H1 (cell line): ENCODE data around the gene PPP1R3G. TPM values are rescaled to one million over a fixed set of nuclear protein-coding genes. Genes with fewer than 3 reads are reported as not detected.
A peak's percentile ranks its signal among the peaks of the same experiment; 100 is the strongest.

Experiments
- CTCF ChIA-PET: fragments of 300-600 bp; sonication (Branson Sonifier 250); formaldehyde crosslinking; loops from one replicate; lab custom pipeline; 2021; ENCODE audit not compliant: partially characterized antibody; lab: Charles Lee
- POLR2A ChIA-PET: fragments of 300-600 bp; sonication (Branson Sonifier 250); formaldehyde crosslinking; loops from one replicate; lab custom pipeline; 2021; ENCODE audit warnings: inconsistent platforms; ENCODE audit not compliant: partially characterized antibody; lab: Charles Lee
- DNase-seq, 2 experiments: peaks; one replicate each; pipeline versions ENCODE4 v3.0.0 to v3.0.0-alpha.2; 2010 to 2022; ENCODE audit warnings: low spot score in 2 of 2, low read depth in 1 of 2, mixed read lengths in 1 of 2
- FAIRE-seq: peaks from 2 replicates; lab custom pipeline; 2011; peaks lifted over from hg19 to GRCh38; lab: Jason Lieb, UNC
- H2AFZ ChIP-seq: 2 replicates; pipeline ENCODE4 v1.8.1; 2012; ENCODE audit warnings: low read length, inconsistent platforms
- H2AK5ac ChIP-seq: 2 replicates; pipeline ENCODE4 v1.6.1; 2013; ENCODE audit warnings: low read depth, low read length
- H2BK120ac ChIP-seq: replicated peaks from 2 replicates; pipeline ENCODE3; 2013; ENCODE audit warnings: low read depth, low read length, inconsistent platforms
- H2BK12ac ChIP-seq: 2 replicates; pipeline ENCODE4 v1.6.1; 2013; ENCODE audit warnings: low read depth, low read length
- H2BK15ac ChIP-seq: 2 replicates; pipeline ENCODE4 v1.6.1; 2013; ENCODE audit warnings: low read length
- H2BK20ac ChIP-seq: 2 replicates; pipeline ENCODE4 v1.6.1; 2013; ENCODE audit warnings: low read length
- H2BK5ac ChIP-seq: 2 replicates; pipeline ENCODE4 v1.6.1; 2013; ENCODE audit warnings: low read depth, low read length
- H3K14ac ChIP-seq: 2 replicates; pipeline ENCODE4 v1.6.1; 2013; ENCODE audit warnings: inconsistent platforms; ENCODE audit not compliant: insufficient read length
- H3K18ac ChIP-seq: 2 replicates; pipeline ENCODE4 v1.6.1; 2013; ENCODE audit warnings: low read length; ENCODE audit errors: extremely low read depth
- H3K23ac ChIP-seq: 2 replicates; pipeline ENCODE4 v1.6.1; 2013; ENCODE audit warnings: inconsistent platforms; ENCODE audit not compliant: insufficient read length
- H3K23me2 ChIP-seq: 2 replicates; pipeline ENCODE4 v1.6.1; 2013; ENCODE audit warnings: low read depth, low read length
- H3K27ac ChIP-seq: 2 replicates; pipeline ENCODE4 v1.6.1; 2011; ENCODE audit warnings: low read depth, low read length, inconsistent platforms
- H3K27me3 ChIP-seq, 4 experiments: replicated peaks in 1 of 4; 1 replicate in 1 of 4; 2 replicates in 3 of 4; pipeline versions ENCODE4 v1.6.1 to v1.8.1; 2011 to 2013; ENCODE audit warnings: low read length in 3 of 4, mild to moderate bottlenecking in 3 of 4, inconsistent platforms in 2 of 4, mixed read lengths in 2 of 4, moderate library complexity in 1 of 4; ENCODE audit not compliant: control insufficient read depth in 3 of 4, insufficient read depth in 3 of 4; ENCODE audit errors: extremely low read depth in 1 of 4
- H3K36me3 ChIP-seq, 4 experiments: 2 replicates each; pipeline versions ENCODE4 v1.6.1 to v1.8.1; 2011 to 2013; ENCODE audit warnings: mild to moderate bottlenecking in 4 of 4, low read length in 3 of 4, moderate library complexity in 2 of 4, control low read depth in 1 of 4, inconsistent platforms in 1 of 4; ENCODE audit not compliant: insufficient read depth in 4 of 4, control insufficient read depth in 2 of 4
- H3K4ac ChIP-seq: replicated peaks from 2 replicates; pipeline ENCODE3; 2013; ENCODE audit warnings: low read length, low read depth, mixed read lengths, inconsistent platforms; ENCODE audit not compliant: insufficient read length
- H3K4me1 ChIP-seq, 4 experiments: replicated peaks in 1 of 4; 1 replicate in 1 of 4; 2 replicates in 3 of 4; pipeline versions ENCODE4 v1.6.1 to v1.8.1; 2011 to 2013; ENCODE audit warnings: low read length in 3 of 4, inconsistent platforms in 2 of 4, mixed read lengths in 1 of 4; ENCODE audit not compliant: insufficient read depth in 4 of 4, control insufficient read depth in 3 of 4
- H3K4me2 ChIP-seq, 2 experiments: 2 replicates each; pipeline versions ENCODE4 v1.6.1 to v1.8.1; 2011 to 2013; ENCODE audit warnings: low read depth in 2 of 2, low read length in 2 of 2, control low read depth in 1 of 2, inconsistent platforms in 1 of 2, mild to moderate bottlenecking in 1 of 2; ENCODE audit not compliant: insufficient read depth in 1 of 2
- H3K4me3 ChIP-seq, 4 experiments: fragments of 200-600, 300-600 bp in 1 of 4; sonication (generic), shearing (Covaris generic), sonication (Bioruptor Twin) in 1 of 4; 2 replicates each; pipeline versions ENCODE4 v1.5.1 to v1.8.1; 2011 to 2016; ENCODE audit warnings: low read length in 4 of 4, low read depth in 3 of 4, control low read depth in 2 of 4, inconsistent platforms in 2 of 4, mild to moderate bottlenecking in 2 of 4, mixed read lengths in 1 of 4, moderate library complexity in 1 of 4; ENCODE audit not compliant: insufficient read depth in 2 of 4; ENCODE audit errors: extremely low read depth in 1 of 4
- H3K56ac ChIP-seq: replicated peaks from 2 replicates; pipeline ENCODE3; 2013; ENCODE audit warnings: low read depth, mild to moderate bottlenecking, mixed read lengths, low read length, inconsistent platforms; ENCODE audit not compliant: insufficient read length
- H3K79me1 ChIP-seq: 2 replicates; pipeline ENCODE4 v1.6.1; 2013; ENCODE audit warnings: low read depth, low read length, control low read depth
- H3K79me2 ChIP-seq, 2 experiments: 2 replicates each; pipeline versions ENCODE4 v1.6.1 to v1.8.1; 2012 to 2013; ENCODE audit warnings: low read length in 2 of 2, mild to moderate bottlenecking in 2 of 2, inconsistent platforms in 1 of 2; ENCODE audit not compliant: insufficient read depth in 2 of 2, control insufficient read depth in 1 of 2
- H3K9ac ChIP-seq, 4 experiments: replicated peaks in 1 of 4; 1 replicate in 1 of 4; 2 replicates in 3 of 4; pipeline versions ENCODE4 v1.6.1 to v1.8.1; 2011 to 2013; ENCODE audit warnings: low read depth in 3 of 4, low read length in 3 of 4, control low read depth in 2 of 4, mild to moderate bottlenecking in 2 of 4, moderate library complexity in 2 of 4, inconsistent platforms in 1 of 4; ENCODE audit errors: extremely low read depth in 1 of 4
- H3K9me3 ChIP-seq, 2 experiments: 2 replicates each; pipeline versions ENCODE4 v1.6.1 to v1.8.1; 2012 to 2013; ENCODE audit warnings: mild to moderate bottlenecking in 2 of 2, moderate library complexity in 2 of 2, control low read depth in 1 of 2, inconsistent platforms in 1 of 2, low read depth in 1 of 2, low read length in 1 of 2, mixed read lengths in 1 of 2; ENCODE audit not compliant: insufficient read depth in 2 of 2
- H4K20me1 ChIP-seq, 2 experiments: replicated peaks in 1 of 2; 2 replicates each; pipeline versions ENCODE3 to v1.8.1; 2011 to 2013; ENCODE audit warnings: inconsistent platforms in 2 of 2, low read length in 2 of 2, mild to moderate bottlenecking in 1 of 2; ENCODE audit not compliant: insufficient read depth in 2 of 2, control insufficient read depth in 1 of 2
- H4K5ac ChIP-seq: 2 replicates; pipeline ENCODE4 v1.6.1; 2013; ENCODE audit warnings: low read length, low read depth, mixed read lengths, inconsistent platforms; ENCODE audit not compliant: insufficient read length
- H4K8ac ChIP-seq: 2 replicates; pipeline ENCODE4 v1.8.0; 2013; ENCODE audit warnings: mild to moderate bottlenecking, moderate library complexity, low read length, inconsistent platforms; ENCODE audit not compliant: insufficient read depth; ENCODE audit errors: extremely low read depth
- H4K91ac ChIP-seq: replicated peaks from 2 replicates; pipeline ENCODE3; 2013; ENCODE audit warnings: low read length, mixed read lengths, inconsistent platforms; ENCODE audit not compliant: insufficient read length
- MAFK ChIP-seq: IDR thresholded peaks from 2 replicates; pipeline ENCODE4 v1.6.1; 2012; ENCODE audit warnings: low read depth, mild to moderate bottlenecking, improper control_type of control experiment, low read length
- RXRA ChIP-seq: IDR thresholded peaks from 2 replicates; pipeline ENCODE4 v1.6.1; 2011; ENCODE audit warnings: low read depth, mild to moderate bottlenecking, low read length, moderate library complexity; ENCODE audit not compliant: insufficient read depth
- WGBS, 2 experiments: shearing (Covaris generic) in 1 of 2; methylation state at CpG; one replicate each; pipeline versions ENCODE4 v1.1.6 to v1.1.7; 2013 to 2015; ENCODE audit warnings: low lambda C conversion rate in 2 of 2, mixed read lengths in 2 of 2, inconsistent platforms in 1 of 2, low coverage in 1 of 2, missing lambda C conversion rate in 1 of 2; ENCODE audit not compliant: insufficient replicate concordance in 2 of 2, insufficient coverage in 1 of 2, insufficient read length in 1 of 2; ENCODE audit errors: extremely low coverage in 1 of 2, missing lambda C conversion rate in 1 of 2; 5-methylcytosine and 5-hydroxymethylcytosine counted together
- polyA plus RNA-seq, 7 experiments: library from polyadenylated mRNA; depleted of rRNA in 3 of 7; stranded (reverse) in 5 of 7; unstranded in 2 of 7; fragments of >200 nt in 5 of 7; fragments of 200-250 nt in 2 of 7; gene quantifications; 1 replicate in 5 of 7; 2 replicates in 1 of 7; 4 replicates in 1 of 7; pipeline versions ENCODE4 v1.2.1 to v1.2.3, GENCODE V29; 2011 to 2013; ENCODE audit warnings: missing spikeins in 2 of 7, mixed read lengths in 2 of 7
- total RNA-seq: library from RNA; stranded (reverse); fragmentation: NEBNext Ultra II Directional; extraction: Animal tissue kit (Norgen Biotek cat#: 25700); gene quantifications from 2 replicates; pipeline ENCODE4 v1.2.1, GENCODE V29; 2021

The PPP1R3G gene
- total and polyA plus RNA-seq, 2 of the 8 experiments (the other 6 are each of a cell fraction or from before 2014, with no cell fraction given) = 0.03 to 0.09 TPM

DNA sequence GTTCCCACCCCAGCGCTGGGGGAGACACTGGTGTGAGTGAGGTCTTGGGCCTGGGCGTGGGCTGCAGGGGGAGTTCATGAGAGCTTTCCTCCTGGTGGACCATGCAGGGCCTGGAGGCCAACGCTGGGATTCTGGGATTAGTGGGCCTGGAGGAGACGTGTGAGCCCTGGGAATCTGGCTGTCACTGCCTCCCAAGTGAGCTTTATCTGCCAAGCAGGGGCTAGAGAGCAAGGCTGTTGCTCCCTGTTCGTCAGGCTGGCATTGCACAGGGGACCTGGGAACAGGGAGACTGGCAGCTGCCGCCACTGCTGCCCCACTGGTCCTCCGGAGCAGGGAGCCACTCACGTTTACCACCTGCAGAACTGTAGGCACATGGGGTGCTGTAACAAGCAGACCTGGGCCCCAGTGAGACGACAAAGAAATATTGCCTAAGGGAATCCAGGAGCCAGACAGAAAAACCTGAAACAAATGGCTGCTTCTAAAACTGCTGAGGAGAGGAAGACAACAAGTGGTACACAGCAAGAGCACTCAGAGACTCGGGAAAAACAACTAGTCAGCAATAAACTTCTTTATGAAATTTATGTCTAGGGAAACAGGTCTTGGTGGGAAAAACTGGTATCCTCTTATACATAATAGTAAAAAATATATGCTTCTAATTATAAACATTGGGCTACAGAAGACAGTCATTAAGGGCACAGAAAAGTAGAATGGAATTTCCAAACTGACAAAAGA lies 45.2 kb downstream of the PPP1R3G start:
- Histone ChIP-seq H4K5ac (no peak overlapping the region), H3K23me2 (no peaks in the 10 kb centered on the region), H2BK20ac (no peak overlapping the region), H3K4me2 (no peak overlapping the region), H3K23ac (no peak overlapping the region), H3K27ac (no peak overlapping the region), H3K4me3 (no peak overlapping the region), H3K79me2 (no peaks in the 10 kb centered on the region), H2BK5ac (no peak overlapping the region), H3K56ac (no peak overlapping the region), H4K91ac (peak overlapping the region; percentile 30), H3K4ac (no peak overlapping the region), H3K4me1 (peaks cover 0 to 14% (median 11%) of the 10 kb centered on the region in 4 experiments; a peak in 5 of 7 replicates), H2AFZ (no peak overlapping the region), H4K20me1 (peaks cover 2% of the 10 kb centered on the region in 2 experiments), H2BK120ac (no peak overlapping the region), H2BK12ac (no peak overlapping the region), H3K36me3 (no peaks in the 10 kb centered on the region), H3K18ac (no peak overlapping the region), H3K14ac (no peak overlapping the region), H3K9ac (no peak overlapping the region), H4K8ac (no peak overlapping the region), H2BK15ac (no peak overlapping the region), H3K9me3 (no peaks in the 10 kb centered on the region), H3K27me3 (no peaks in the 10 kb centered on the region), H3K79me1 (no peaks in the 10 kb centered on the region), H2AK5ac (no peak overlapping the region)
- FAIRE-seq (no peak), DNase-seq (no peak)
- WGBS, 2 experiments = 83% methylated on average over 10 of the region's 10 CpGs; no CpG with 5 or more reads in 1 of the 2 experiments
- CTCF ChIA-PET = interaction anchor here (0.5 to 1.0 kb wide), 3 partner anchors 13 to 221 kb away, joined by 3 to 4 read pairs (median 3); no protein-coding TSS in a partner anchor
- POLR2A ChIA-PET = no interaction called here
- TF ChIP-seq RXRA = no peak
- TF ChIP-seq MAFK = peak; percentile 37; the same call in 1 of the 2 replicates
